Erythroblast (primary cell): ENCODE results near the gene SRA1.

ENCODE experiments used
- GATA1 ChIP-seq: IDR thresholded peaks from 2 replicates; pipeline ENCODE4 v1.6.1; 2011; ENCODE audit warnings: low read depth, mild to moderate bottlenecking, control low read depth, low read length, moderate library complexity
- POLR2A ChIP-seq: IDR thresholded peaks from 2 replicates; pipeline ENCODE4 v1.6.1; 2011; ENCODE audit warnings: mild to moderate bottlenecking, low read length

GRCh38 chr5:140571105-140571504 lies 13.8 kb upstream of the SRA1 start:
- TF ChIP-seq POLR2A (no peak), GATA1 (no peak)
